Breast epithelium (tissue), 3 donors: ENCODE results near the gene ACER3.
"Not testable (repeated sequence)": the region's sequence is repeated elsewhere in the genome, so short reads cannot be mapped to it uniquely, and the experiment has no call there.

ENCODE experiments used
- POLR2A ChIP-seq: fragments of 450-650 bp; IDR thresholded peaks from one replicate; pipeline ENCODE4 v1.6.1; 2016; ENCODE audit warnings: antibody characterized with exemption, mild to moderate bottlenecking, moderate library complexity
- POLR2AphosphoS5 ChIP-seq, 3 donors: sonication (generic); formaldehyde crosslinking; IDR thresholded peaks; one replicate each; pipeline ENCODE4 v1.6.1; 2017; ENCODE audit warnings: antibody characterized with exemption in 3 of 3
- TF ChIP-seq, protein P1 (sequence below), 3 donors: fragments of 450-650 bp; IDR thresholded peaks; one replicate each; pipeline ENCODE4 v1.5.1; 2016 to 2017; ENCODE audit warnings: antibody characterized with exemption in 3 of 3, mild to moderate bottlenecking in 3 of 3, moderate library complexity in 3 of 3

DNA sequence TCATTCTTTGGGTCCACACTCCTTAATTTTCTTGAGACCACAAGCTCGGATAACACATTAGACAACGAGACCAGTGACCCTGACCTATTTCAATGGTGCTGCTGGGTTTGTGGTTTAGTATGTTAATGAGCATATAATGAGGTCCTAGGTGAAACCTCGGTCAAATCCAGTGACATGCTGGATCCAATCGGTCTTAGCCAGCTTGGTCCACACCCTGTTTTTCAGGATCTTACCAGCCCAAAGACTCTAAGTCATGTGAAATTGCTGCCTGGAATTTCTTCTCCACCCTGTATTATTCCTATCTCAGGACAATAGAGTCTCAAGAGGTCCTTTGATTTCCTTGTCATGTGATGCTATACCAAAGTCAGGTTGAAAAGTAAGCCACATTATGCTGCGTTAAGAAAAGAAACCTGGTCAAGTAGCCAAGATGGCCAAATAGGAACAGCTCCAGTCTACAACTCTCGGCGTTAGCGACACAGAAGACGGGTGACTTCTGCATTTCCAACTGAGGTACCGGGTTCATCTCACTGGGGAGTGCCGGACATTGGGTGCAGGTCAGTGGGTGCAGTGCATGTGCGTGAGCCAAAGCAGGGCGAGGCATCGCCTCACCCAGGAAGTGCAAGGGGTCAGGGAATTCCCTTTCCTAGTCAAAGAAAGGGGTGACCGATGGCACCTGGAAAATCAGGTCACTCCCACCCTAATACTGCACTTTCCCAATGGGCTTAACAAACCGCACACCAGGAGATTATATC is 102.9 kb downstream of the ACER3 start:
- TF ChIP-seq, protein P1, sequence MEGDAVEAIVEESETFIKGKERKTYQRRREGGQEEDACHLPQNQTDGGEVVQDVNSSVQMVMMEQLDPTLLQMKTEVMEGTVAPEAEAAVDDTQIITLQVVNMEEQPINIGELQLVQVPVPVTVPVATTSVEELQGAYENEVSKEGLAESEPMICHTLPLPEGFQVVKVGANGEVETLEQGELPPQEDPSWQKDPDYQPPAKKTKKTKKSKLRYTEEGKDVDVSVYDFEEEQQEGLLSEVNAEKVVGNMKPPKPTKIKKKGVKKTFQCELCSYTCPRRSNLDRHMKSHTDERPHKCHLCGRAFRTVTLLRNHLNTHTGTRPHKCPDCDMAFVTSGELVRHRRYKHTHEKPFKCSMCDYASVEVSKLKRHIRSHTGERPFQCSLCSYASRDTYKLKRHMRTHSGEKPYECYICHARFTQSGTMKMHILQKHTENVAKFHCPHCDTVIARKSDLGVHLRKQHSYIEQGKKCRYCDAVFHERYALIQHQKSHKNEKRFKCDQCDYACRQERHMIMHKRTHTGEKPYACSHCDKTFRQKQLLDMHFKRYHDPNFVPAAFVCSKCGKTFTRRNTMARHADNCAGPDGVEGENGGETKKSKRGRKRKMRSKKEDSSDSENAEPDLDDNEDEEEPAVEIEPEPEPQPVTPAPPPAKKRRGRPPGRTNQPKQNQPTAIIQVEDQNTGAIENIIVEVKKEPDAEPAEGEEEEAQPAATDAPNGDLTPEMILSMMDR (IDR thresholded peaks at IDR 0.05) = not testable (repeated sequence)
- not testable (repeated sequence) for TF ChIP-seq POLR2A; POLR2AphosphoS5 (IDR thresholded peaks at IDR 0.05)
